HepG2 (cell line): ENCODE results near the gene TMED6. TPM values are rescaled to one million over a fixed set of nuclear protein-coding genes. Genes with fewer than 3 reads are reported as not detected.

ENCODE experiments used
- CSRNP1 ChIP-seq: sonication (generic); formaldehyde crosslinking; IDR thresholded peaks from 2 replicates; pipeline ENCODE4 v1.8.1; 2023; ENCODE audit warnings: mild to moderate bottlenecking, missing genetic modification reagents
- EZH2 ChIP-seq: conservative IDR thresholded peaks from 2 replicates; pipeline ENCODE4 v1.6.1; 2012; ENCODE audit warnings: mild to moderate bottlenecking, low read depth, low read length, moderate library complexity
- FOSL1 ChIP-seq: sonication (generic); formaldehyde crosslinking; IDR thresholded peaks from 2 replicates; pipeline ENCODE4 v1.9.0; 2021; ENCODE audit warnings: missing genetic modification reagents, borderline replicate concordance
- FOXK1 ChIP-seq: sonication (generic); formaldehyde crosslinking; IDR thresholded peaks from 2 replicates; pipeline ENCODE4 v1.4.0; 2020; ENCODE audit warnings: low read depth, missing genetic modification reagents, borderline replicate concordance
- GZF1 ChIP-seq: sonication (generic); formaldehyde crosslinking; IDR thresholded peaks from 2 replicates; pipeline ENCODE4 v1.5.1; 2020; ENCODE audit warnings: mild to moderate bottlenecking, missing genetic modification reagents
- HINFP ChIP-seq: sonication (generic); formaldehyde crosslinking; IDR thresholded peaks from 2 replicates; pipeline ENCODE4 v1.4.0; 2020; ENCODE audit warnings: low read depth, mild to moderate bottlenecking, missing genetic modification reagents
- IKZF1 ChIP-seq: fragments of 450-650 bp; IDR thresholded peaks from 2 replicates; pipeline ENCODE4 v1.7.1; 2016
- KLF16 ChIP-seq, 2 experiments: sonication (generic) in 1 of 2; formaldehyde crosslinking in 1 of 2; IDR thresholded peaks; 2 replicates each; pipeline versions ENCODE4 v1.6.1 to v1.8.0; 2016 to 2023; ENCODE audit warnings: missing genetic modification reagents in 2 of 2, missing compliant biosample characterization in 1 of 2
- KLF6 ChIP-seq: IDR thresholded peaks from 2 replicates; pipeline ENCODE4 v1.8.0; 2016; ENCODE audit warnings: missing biosample characterization, missing genetic modification reagents
- NFKB2 ChIP-seq: sonication (generic); formaldehyde crosslinking; IDR thresholded peaks from 2 replicates; pipeline ENCODE4 v1.4.0; 2020; ENCODE audit warnings: missing genetic modification reagents, borderline replicate concordance
- TMF1 ChIP-seq: sonication (generic); formaldehyde crosslinking; IDR thresholded peaks from 2 replicates; pipeline ENCODE4 v1.8.1; 2022; ENCODE audit warnings: low read depth, missing genetic modification reagents
- ZBTB10 ChIP-seq: sonication (generic); formaldehyde crosslinking; IDR thresholded peaks from 2 replicates; pipeline ENCODE4 v1.4.0; 2020; ENCODE audit warnings: missing genetic modification reagents, borderline replicate concordance
- ZBTB20 ChIP-seq: sonication (generic); formaldehyde crosslinking; IDR thresholded peaks from 2 replicates; pipeline ENCODE4 v1.8.1; 2023; ENCODE audit warnings: missing genetic modification reagents, low read depth, mild to moderate bottlenecking, borderline replicate concordance
- ZC3H13 ChIP-seq: sonication (generic); formaldehyde crosslinking; IDR thresholded peaks from 2 replicates; pipeline ENCODE4 v1.8.1; 2023; ENCODE audit warnings: mild to moderate bottlenecking, missing genetic modification reagents, moderate library complexity
- ZNF124 ChIP-seq: sonication (generic); formaldehyde crosslinking; IDR thresholded peaks from 2 replicates; pipeline ENCODE4 v1.4.0; 2020; ENCODE audit warnings: missing genetic modification reagents
- ZNF136 ChIP-seq: sonication (generic); formaldehyde crosslinking; IDR thresholded peaks from 2 replicates; pipeline ENCODE4 v1.8.1; 2022; ENCODE audit warnings: low read depth, mild to moderate bottlenecking, moderate library complexity, missing genetic modification reagents
- polyA plus RNA-seq, 8 experiments: library from polyadenylated mRNA; depleted of rRNA in 3 of 8; stranded (reverse) in 7 of 8; unstranded in 1 of 8; fragments of >200 nt; fragmentation: Illumina TruSeq in 4 of 8; extraction: Trizol in 4 of 8; gene quantifications; 2 replicates each; pipeline versions ENCODE4 v1.2.1 to v1.2.3, GENCODE V29; 2011 to 2016; ENCODE audit warnings: low read depth in 4 of 8, missing spikeins in 1 of 8, mixed read lengths in 1 of 8; ENCODE audit not compliant: insufficient read depth in 1 of 8
- total RNA-seq, 5 experiments: library from RNA; depleted of rRNA; stranded (reverse); fragments of >200 nt; fragmentation: Illumina TruSeq; extraction: Trizol; gene quantifications; 2 replicates each; pipeline ENCODE4 v1.2.3, GENCODE V29; 2016; ENCODE audit warnings: low read depth in 1 of 5
- TF ChIP-seq, protein P1 (sequence below), 2 experiments: sonication (generic) in 1 of 2; formaldehyde crosslinking in 1 of 2; IDR thresholded peaks; 2 replicates each; pipeline versions ENCODE4 v1.4.0 to v1.6.1; 2018 to 2020; ENCODE audit warnings: missing genetic modification reagents in 2 of 2, borderline replicate concordance in 1 of 2, low read depth in 1 of 2, mild to moderate bottlenecking in 1 of 2, missing biosample characterization in 1 of 2
- TF ChIP-seq, protein P2 (sequence below): sonication (generic); formaldehyde crosslinking; IDR thresholded peaks from 2 replicates; pipeline ENCODE4 v1.5.1; 2020; ENCODE audit warnings: mild to moderate bottlenecking, moderate library complexity, missing genetic modification reagents

The TMED6 gene
- total and polyA plus RNA-seq, 2 of the 13 experiments (the other 11 are each of a cell fraction or from before 2014, with no cell fraction given) = 9.8 to 14.4 TPM

DNA sequence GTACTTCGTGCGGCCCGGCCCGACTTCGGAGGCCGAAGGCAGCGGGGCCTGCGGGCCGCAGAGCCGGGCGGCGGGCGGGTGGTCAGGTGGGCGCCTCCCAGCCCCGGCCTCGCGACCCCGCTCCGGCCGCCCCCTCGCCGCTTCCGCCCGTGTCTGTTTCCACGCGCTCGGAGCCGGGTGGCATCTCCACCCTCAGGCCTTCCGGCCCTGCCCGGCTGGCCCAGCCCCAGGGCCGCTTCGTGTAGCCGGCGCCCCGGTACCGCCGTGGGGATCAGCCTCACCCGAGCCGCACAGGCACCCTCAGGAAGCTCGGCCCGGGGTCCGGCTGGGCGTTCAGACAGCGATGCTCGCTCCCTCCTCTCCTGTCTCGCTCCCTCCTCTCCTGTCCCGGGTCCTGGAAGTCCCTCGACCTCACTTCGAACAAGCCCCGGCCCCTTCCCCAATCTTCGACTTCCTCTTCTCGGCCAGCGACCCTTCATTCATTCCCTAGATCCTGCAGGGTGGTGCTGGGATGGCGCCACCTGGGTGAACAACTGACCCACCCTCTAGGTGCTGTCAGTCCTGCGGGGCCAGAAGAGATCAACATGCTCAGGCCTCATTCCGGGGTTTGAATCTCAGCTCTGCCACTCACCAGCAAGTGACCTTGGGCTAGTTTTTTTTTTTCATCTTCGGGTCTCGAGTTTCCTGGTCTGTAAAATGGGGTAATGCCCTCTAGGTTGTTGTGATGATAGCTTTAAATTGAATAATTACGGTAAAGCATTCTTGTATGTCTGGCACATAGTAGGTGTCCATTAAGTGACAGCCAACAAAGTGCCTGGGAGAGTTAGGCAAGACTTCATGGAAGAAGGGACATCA lies 39.8 kb downstream of the TMED6 start (continued):
- TF ChIP-seq, protein P1, sequence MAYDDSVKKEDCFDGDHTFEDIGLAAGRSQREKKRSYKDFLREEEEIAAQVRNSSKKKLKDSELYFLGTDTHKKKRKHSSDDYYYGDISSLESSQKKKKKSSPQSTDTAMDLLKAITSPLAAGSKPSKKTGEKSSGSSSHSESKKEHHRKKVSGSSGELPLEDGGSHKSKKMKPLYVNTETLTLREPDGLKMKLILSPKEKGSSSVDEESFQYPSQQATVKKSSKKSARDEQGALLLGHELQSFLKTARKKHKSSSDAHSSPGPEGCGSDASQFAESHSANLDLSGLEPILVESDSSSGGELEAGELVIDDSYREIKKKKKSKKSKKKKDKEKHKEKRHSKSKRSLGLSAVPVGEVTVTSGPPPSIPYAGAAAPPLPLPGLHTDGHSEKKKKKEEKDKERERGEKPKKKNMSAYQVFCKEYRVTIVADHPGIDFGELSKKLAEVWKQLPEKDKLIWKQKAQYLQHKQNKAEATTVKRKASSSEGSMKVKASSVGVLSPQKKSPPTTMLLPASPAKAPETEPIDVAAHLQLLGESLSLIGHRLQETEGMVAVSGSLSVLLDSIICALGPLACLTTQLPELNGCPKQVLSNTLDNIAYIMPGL (CRISPR knock-in tag; IDR thresholded peaks at IDR 0.05; ENCODE audit: borderline replicate concordance in 1 of 2, low read depth in 1 of 2) = peak; percentile 75 to 95
- TF ChIP-seq ZBTB20 (no peak), ZBTB10 (peak; percentile 72), HINFP (CRISPR knock-in tag) (peak; percentile 40; the same call in 1 of the 2 replicates), NFKB2 (CRISPR knock-in tag) (peak; percentile 69), KLF6 (CRISPR knock-in tag) (peak; percentile 33; the same call in 1 of the 2 replicates), ZC3H13 (CRISPR knock-in tag) (0 out of 2 replicates have a peak, but pooled peaks have one; percentile 53), GZF1 (CRISPR knock-in tag) (peak; percentile 98), TMF1 (0 out of 2 replicates have a peak, but pooled peaks have one; percentile 31), KLF16 (CRISPR knock-in tag; IDR thresholded peaks at IDR 0.05) (peak in 1 of 2 experiments; percentile 63; a peak in 2 of 4 replicates), CSRNP1 (0 out of 2 replicates have a peak, but pooled peaks have one; percentile 45), ZNF136 (CRISPR knock-in tag) (no peak), EZH2 (no peak), IKZF1 (no peak), FOXK1 (0 out of 2 replicates have a peak, but pooled peaks have one; percentile 24), ZNF124 (CRISPR knock-in tag) (peak; percentile 62), FOSL1 (CRISPR knock-in tag) (no peak)
- TF ChIP-seq, protein P2, sequence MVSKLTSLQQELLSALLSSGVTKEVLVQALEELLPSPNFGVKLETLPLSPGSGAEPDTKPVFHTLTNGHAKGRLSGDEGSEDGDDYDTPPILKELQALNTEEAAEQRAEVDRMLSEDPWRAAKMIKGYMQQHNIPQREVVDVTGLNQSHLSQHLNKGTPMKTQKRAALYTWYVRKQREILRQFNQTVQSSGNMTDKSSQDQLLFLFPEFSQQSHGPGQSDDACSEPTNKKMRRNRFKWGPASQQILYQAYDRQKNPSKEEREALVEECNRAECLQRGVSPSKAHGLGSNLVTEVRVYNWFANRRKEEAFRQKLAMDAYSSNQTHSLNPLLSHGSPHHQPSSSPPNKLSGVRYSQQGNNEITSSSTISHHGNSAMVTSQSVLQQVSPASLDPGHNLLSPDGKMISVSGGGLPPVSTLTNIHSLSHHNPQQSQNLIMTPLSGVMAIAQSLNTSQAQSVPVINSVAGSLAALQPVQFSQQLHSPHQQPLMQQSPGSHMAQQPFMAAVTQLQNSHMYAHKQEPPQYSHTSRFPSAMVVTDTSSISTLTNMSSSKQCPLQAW (CRISPR knock-in tag) = peak; percentile 67
